Measurements from ENCODE around the gene FOXO6.

Gene FOXO6

DNA sequence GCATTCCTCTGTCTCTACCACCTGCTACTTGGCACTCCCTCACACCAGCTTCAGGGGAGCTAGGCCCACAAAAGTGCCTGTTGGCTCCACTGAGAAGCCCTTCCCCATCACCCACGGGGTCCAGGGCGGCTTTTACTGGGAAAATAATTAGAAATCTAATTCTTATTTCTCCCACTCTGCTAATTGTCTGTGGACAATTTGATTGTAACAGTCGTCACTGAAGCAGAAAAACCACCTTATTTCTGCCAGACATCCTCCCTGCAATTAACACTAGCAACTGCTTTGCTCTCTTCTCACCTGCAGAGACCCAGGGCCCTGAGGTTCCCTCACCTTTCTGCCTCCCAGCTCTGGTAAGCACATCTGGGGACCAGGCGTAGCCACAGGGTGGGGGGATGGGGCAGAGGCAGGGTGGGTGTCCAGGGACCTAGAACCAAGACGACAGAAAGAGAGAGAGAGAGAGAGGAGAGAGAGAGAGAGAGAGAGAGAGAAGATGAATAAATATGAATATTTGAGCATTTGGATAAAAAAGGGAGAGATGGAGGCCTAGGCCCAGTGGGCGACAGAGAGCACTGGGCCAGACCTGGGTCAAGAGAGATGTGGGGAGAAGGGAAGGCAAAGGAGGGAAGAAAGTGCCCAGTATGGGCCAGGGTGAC, 32.6 kb downstream of the FOXO6 start:
- no peaks in the 10 kb centered on the region for H3K36me3 ChIP-seq (ENCODE audit: control insufficient read depth in 2 of 2, insufficient read depth in 2 of 2, low read length in 2 of 2)
- H3K27me3 ChIP-seq (ENCODE audit: control insufficient read depth in 2 of 2, insufficient read depth in 2 of 2, low read length in 2 of 2) = peaks cover 6 to 10% of the 10 kb centered on the region in 2 donors
- no peak overlapping the region for H3K4me3 ChIP-seq (ENCODE audit: low read length in 2 of 2)
- H3K4me1 ChIP-seq (ENCODE audit: control insufficient read depth in 2 of 2, insufficient read depth in 2 of 2, low read length in 2 of 2) = no peaks in the 10 kb centered on the region
- H3K27ac ChIP-seq (ENCODE audit: low read depth in 2 of 2, low read length in 2 of 2) = no peak overlapping the region
- no peak overlapping the region for H3K9ac ChIP-seq (ENCODE audit: low read depth in 1 of 2, low read length in 2 of 2)
- no peaks in the 10 kb centered on the region for H3K9me3 ChIP-seq (ENCODE audit: control insufficient read depth in 2 of 2, low read length in 2 of 2)

DNA sequence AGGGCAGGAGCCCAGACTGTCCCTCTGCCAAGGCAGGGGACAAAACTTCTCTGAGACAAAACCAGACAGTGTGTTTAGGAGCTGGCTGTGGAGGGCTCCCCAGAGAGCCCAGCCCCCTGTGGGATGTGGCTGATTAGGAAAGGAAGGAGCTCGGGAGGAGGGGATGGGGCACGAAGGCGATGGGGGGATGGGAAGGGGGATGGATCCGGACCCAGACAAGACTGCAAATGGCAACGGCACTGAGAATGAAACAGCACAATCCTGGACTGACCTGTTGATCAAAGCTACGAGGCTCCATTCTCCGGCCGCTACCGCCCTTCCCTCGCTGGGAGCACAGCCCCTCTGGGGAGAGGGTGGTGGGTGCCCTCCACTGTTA, 33.1 kb downstream of the FOXO6 start:
- no peak overlapping the region for H3K27ac ChIP-seq (ENCODE audit: low read depth in 2 of 2, low read length in 2 of 2)
- no peaks in the 10 kb centered on the region for H3K36me3 ChIP-seq (ENCODE audit: control insufficient read depth in 2 of 2, insufficient read depth in 2 of 2, low read length in 2 of 2)
- H3K9me3 ChIP-seq (ENCODE audit: control insufficient read depth in 2 of 2, low read length in 2 of 2) = no peaks in the 10 kb centered on the region
- H3K27me3 ChIP-seq (ENCODE audit: control insufficient read depth in 2 of 2, insufficient read depth in 2 of 2, low read length in 2 of 2) = peaks cover 6 to 10% of the 10 kb centered on the region in 2 donors
- H3K9ac ChIP-seq (ENCODE audit: low read depth in 1 of 2, low read length in 2 of 2) = no peak overlapping the region
- no peaks in the 10 kb centered on the region for H3K4me1 ChIP-seq (ENCODE audit: control insufficient read depth in 2 of 2, insufficient read depth in 2 of 2, low read length in 2 of 2)
- no peak overlapping the region for H3K4me3 ChIP-seq (ENCODE audit: low read length in 2 of 2)

DNA sequence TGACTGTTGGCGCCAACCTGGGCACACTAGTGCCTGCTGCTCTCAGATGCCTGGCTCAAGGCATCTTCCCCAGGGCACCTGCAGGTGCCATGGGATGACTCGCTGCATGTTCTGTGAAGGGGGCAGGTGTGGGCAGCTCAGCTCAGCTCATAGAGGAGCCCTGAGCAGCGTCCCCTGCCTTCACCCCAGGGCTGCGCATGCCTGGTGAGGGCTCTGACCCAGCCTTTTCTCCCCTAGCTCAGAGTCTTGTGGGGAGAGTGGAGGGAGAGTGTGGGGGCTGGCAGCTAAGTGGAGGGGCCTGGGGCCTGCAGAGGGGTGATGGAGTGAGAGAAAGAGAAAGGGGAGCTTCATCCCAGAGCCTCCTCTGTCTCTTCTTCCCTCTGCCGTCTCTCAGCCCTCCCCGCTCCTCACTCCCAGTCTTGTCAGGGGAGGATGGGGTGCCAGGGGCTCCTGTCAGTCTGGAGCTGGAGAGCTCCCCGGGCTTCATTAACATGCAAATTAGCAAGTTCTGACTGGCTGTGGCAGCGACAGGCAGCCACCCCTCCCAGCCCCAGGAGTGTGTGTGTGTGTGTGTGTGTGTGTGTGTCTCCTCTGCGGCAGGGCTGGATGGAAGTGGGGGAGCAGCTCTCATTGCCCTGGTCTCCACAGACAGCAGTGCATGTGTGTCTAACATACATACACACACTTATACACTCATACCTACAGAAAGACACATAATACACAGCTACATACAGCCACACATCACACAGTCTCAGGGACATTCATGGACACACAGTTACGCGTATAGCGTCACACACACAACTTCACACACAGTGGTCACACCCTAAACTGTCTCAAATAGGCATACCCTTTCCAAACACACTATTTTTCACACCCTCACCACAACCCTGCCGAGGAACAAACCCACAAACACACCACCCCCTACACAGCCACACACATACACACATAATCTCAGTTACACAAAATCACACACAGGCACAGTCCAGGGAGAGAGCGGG, 34.0 kb downstream of the FOXO6 start:
- Histone ChIP-seq H3K27me3 (ENCODE audit: control insufficient read depth in 2 of 2, insufficient read depth in 2 of 2, low read length in 2 of 2) (peaks cover 6 to 10% of the 10 kb centered on the region in 2 donors), H3K4me3 (ENCODE audit: low read length in 2 of 2) (no peak overlapping the region), H3K9me3 (ENCODE audit: control insufficient read depth in 2 of 2, low read length in 2 of 2) (no peaks in the 10 kb centered on the region), H3K27ac (ENCODE audit: low read depth in 2 of 2, low read length in 2 of 2) (no peak overlapping the region), H3K9ac (ENCODE audit: low read depth in 1 of 2, low read length in 2 of 2) (no peak overlapping the region), H3K36me3 (ENCODE audit: control insufficient read depth in 2 of 2, insufficient read depth in 2 of 2, low read length in 2 of 2) (no peaks in the 10 kb centered on the region), H3K4me1 (ENCODE audit: control insufficient read depth in 2 of 2, insufficient read depth in 2 of 2, low read length in 2 of 2) (no peaks in the 10 kb centered on the region)

- no peaks in the 10 kb centered on the region for H3K36me3 ChIP-seq (ENCODE audit: control insufficient read depth in 2 of 2, insufficient read depth in 2 of 2, low read length in 2 of 2)
- H3K27ac ChIP-seq (ENCODE audit: low read depth in 2 of 2, low read length in 2 of 2) = no peak overlapping the region
- no peak overlapping the region for H3K4me3 ChIP-seq (ENCODE audit: low read length in 2 of 2)
- no peaks in the 10 kb centered on the region for H3K9me3 ChIP-seq (ENCODE audit: control insufficient read depth in 2 of 2, low read length in 2 of 2)
- H3K27me3 ChIP-seq (ENCODE audit: control insufficient read depth in 2 of 2, insufficient read depth in 2 of 2, low read length in 2 of 2) = peaks cover 6 to 10% of the 10 kb centered on the region in 2 donors
- no peak overlapping the region for H3K9ac ChIP-seq (ENCODE audit: low read depth in 1 of 2, low read length in 2 of 2)
- no peaks in the 10 kb centered on the region for H3K4me1 ChIP-seq (ENCODE audit: control insufficient read depth in 2 of 2, insufficient read depth in 2 of 2, low read length in 2 of 2)
Observed at GRCh38 chr1:41396084-41396483, 34.9 kb downstream of the FOXO6 start.

DNA sequence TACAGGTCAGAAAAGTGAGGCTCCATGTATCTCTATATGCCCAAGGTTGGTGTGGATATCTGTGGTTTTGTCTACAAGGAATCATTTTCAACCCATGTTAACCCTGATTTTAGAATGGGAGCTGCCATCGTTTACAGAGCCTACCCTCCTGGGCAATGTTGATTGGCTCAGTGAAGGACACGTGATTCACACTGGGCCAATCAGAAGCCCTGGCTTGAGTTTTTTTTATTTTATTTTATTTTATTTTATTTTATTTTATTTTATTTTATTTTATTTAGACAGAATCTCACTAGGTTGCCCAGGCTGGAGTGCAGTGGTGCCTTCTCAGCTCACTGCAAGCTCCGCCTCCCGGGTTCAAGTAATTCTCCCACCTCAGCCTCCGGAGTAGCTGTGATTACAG, 35.8 kb downstream of the FOXO6 start:
- H3K36me3 ChIP-seq (ENCODE audit: control insufficient read depth in 2 of 2, insufficient read depth in 2 of 2, low read length in 2 of 2) = no peaks in the 10 kb centered on the region
- no peaks in the 10 kb centered on the region for H3K9me3 ChIP-seq (ENCODE audit: control insufficient read depth in 2 of 2, low read length in 2 of 2)
- no peak overlapping the region for H3K27ac ChIP-seq (ENCODE audit: low read depth in 2 of 2, low read length in 2 of 2)
- H3K4me1 ChIP-seq (ENCODE audit: control insufficient read depth in 2 of 2, insufficient read depth in 2 of 2, low read length in 2 of 2) = no peaks in the 10 kb centered on the region
- H3K27me3 ChIP-seq (ENCODE audit: control insufficient read depth in 2 of 2, insufficient read depth in 2 of 2, low read length in 2 of 2) = peaks cover 6 to 10% of the 10 kb centered on the region in 2 donors
- no peak overlapping the region for H3K4me3 ChIP-seq (ENCODE audit: low read length in 2 of 2)
- H3K9ac ChIP-seq (ENCODE audit: low read depth in 1 of 2, low read length in 2 of 2) = no peak overlapping the region

GRCh38 chr1:41397753-41398330, 36.6 kb downstream of the FOXO6 start:
- H3K4me3 ChIP-seq (ENCODE audit: low read length in 2 of 2) = no peak overlapping the region
- no peak overlapping the region for H3K9ac ChIP-seq (ENCODE audit: low read depth in 1 of 2, low read length in 2 of 2)
- no peak overlapping the region for H3K27ac ChIP-seq (ENCODE audit: low read depth in 2 of 2, low read length in 2 of 2)
- no peaks in the 10 kb centered on the region for H3K4me1 ChIP-seq (ENCODE audit: control insufficient read depth in 2 of 2, insufficient read depth in 2 of 2, low read length in 2 of 2)
- H3K27me3 ChIP-seq (ENCODE audit: control insufficient read depth in 2 of 2, insufficient read depth in 2 of 2, low read length in 2 of 2) = peaks cover 6 to 10% of the 10 kb centered on the region in 2 donors
- H3K36me3 ChIP-seq (ENCODE audit: control insufficient read depth in 2 of 2, insufficient read depth in 2 of 2, low read length in 2 of 2) = no peaks in the 10 kb centered on the region
- H3K9me3 ChIP-seq (ENCODE audit: control insufficient read depth in 2 of 2, low read length in 2 of 2) = no peaks in the 10 kb centered on the region

GRCh38 chr1:41399145-41399795, 38.0 kb downstream of the FOXO6 start:
- Histone ChIP-seq H3K4me3 (ENCODE audit: low read length in 2 of 2) (no peak overlapping the region), H3K4me1 (ENCODE audit: control insufficient read depth in 2 of 2, insufficient read depth in 2 of 2, low read length in 2 of 2) (no peaks in the 10 kb centered on the region), H3K27me3 (ENCODE audit: control insufficient read depth in 2 of 2, insufficient read depth in 2 of 2, low read length in 2 of 2) (peaks cover 6 to 10% of the 10 kb centered on the region in 2 donors), H3K9ac (ENCODE audit: low read depth in 1 of 2, low read length in 2 of 2) (no peak overlapping the region), H3K36me3 (ENCODE audit: control insufficient read depth in 2 of 2, insufficient read depth in 2 of 2, low read length in 2 of 2) (no peaks in the 10 kb centered on the region), H3K9me3 (ENCODE audit: control insufficient read depth in 2 of 2, low read length in 2 of 2) (no peaks in the 10 kb centered on the region), H3K27ac (ENCODE audit: low read depth in 2 of 2, low read length in 2 of 2) (no peak overlapping the region)

DNA sequence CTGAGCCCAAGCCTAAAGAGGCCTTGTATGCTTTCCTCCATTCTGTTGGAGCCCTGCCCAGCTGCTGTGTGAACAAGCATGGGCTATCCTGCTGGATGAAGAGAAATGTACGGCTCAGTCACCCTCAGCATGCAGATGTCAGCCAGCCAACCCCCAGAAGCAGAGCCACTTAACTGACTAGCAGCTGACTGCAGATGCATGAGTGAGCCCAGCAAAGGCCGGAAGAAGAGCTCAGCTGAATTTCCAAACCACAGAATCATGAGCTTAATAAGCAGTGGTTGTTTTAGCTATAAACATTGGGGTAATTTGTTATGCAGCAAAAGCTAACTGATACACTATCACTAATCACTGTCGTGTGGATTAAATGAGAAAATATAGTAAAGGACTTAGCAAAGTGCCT, 39.0 kb downstream of the FOXO6 start:
- H3K4me3 ChIP-seq (ENCODE audit: low read length in 2 of 2) = no peak overlapping the region
- peaks cover 6 to 10% of the 10 kb centered on the region in 2 donors for H3K27me3 ChIP-seq (ENCODE audit: control insufficient read depth in 2 of 2, insufficient read depth in 2 of 2, low read length in 2 of 2)
- H3K9me3 ChIP-seq (ENCODE audit: control insufficient read depth in 2 of 2, low read length in 2 of 2) = no peaks in the 10 kb centered on the region
- no peaks in the 10 kb centered on the region for H3K36me3 ChIP-seq (ENCODE audit: control insufficient read depth in 2 of 2, insufficient read depth in 2 of 2, low read length in 2 of 2)
- H3K27ac ChIP-seq (ENCODE audit: low read depth in 2 of 2, low read length in 2 of 2) = no peak overlapping the region
- H3K9ac ChIP-seq (ENCODE audit: low read depth in 1 of 2, low read length in 2 of 2) = no peak overlapping the region
- H3K4me1 ChIP-seq (ENCODE audit: control insufficient read depth in 2 of 2, insufficient read depth in 2 of 2, low read length in 2 of 2) = no peaks in the 10 kb centered on the region

DNA sequence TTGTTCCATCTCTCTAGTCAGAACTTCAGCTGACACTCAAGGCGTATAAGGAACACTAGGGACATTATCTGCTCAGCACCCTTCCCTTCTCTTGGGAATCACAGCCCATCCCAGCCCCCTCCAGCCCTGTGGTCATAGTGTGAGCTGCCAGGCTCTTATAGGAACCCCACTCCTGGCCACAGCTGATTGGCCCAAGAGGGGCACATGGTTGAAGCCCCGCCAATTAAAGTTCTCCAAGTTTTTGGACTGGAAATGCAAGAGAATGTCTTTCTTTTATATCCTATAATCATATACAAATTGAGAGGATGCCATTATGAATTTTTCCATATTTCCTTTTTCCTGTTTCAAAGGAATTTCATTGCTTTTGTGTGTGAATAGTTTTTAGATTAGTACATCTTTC, 40.7 kb downstream of the FOXO6 start:
- no peak overlapping the region for H3K27ac ChIP-seq (ENCODE audit: low read depth in 2 of 2, low read length in 2 of 2)
- H3K36me3 ChIP-seq (ENCODE audit: control insufficient read depth in 2 of 2, insufficient read depth in 2 of 2, low read length in 2 of 2) = no peaks in the 10 kb centered on the region
- H3K27me3 ChIP-seq (ENCODE audit: control insufficient read depth in 2 of 2, insufficient read depth in 2 of 2, low read length in 2 of 2) = peaks cover 0 to 2% of the 10 kb centered on the region in 2 donors
- H3K9ac ChIP-seq (ENCODE audit: low read depth in 1 of 2, low read length in 2 of 2) = no peak overlapping the region
- no peaks in the 10 kb centered on the region for H3K9me3 ChIP-seq (ENCODE audit: control insufficient read depth in 2 of 2, low read length in 2 of 2)
- no peaks in the 10 kb centered on the region for H3K4me1 ChIP-seq (ENCODE audit: control insufficient read depth in 2 of 2, insufficient read depth in 2 of 2, low read length in 2 of 2)
- no peak overlapping the region for H3K4me3 ChIP-seq (ENCODE audit: low read length in 2 of 2)

All from mucosa of rectum (tissue), 2 donors.